Mesothelial cell of epicardium (in vitro differentiated cells): ENCODE measurements around the gene FBXW7. TPM values are rescaled to one million over a fixed set of nuclear protein-coding genes. Genes with fewer than 3 reads are reported as not detected.

Experiments
- DNase-seq, 2 experiments: peaks; one replicate each; pipeline ENCODE4 v3.0.0; 2021; ENCODE audit warnings: low spot score in 2 of 2; ENCODE audit not compliant: unreplicated experiment in 2 of 2
- H3K27ac Mint-ChIP-seq: 2 replicates; pipeline ENCODE4 v1.8.0; 2021; ENCODE audit warnings: mixed read lengths
- H3K27me3 Mint-ChIP-seq: 2 replicates; pipeline ENCODE4 v1.8.0; 2021; ENCODE audit warnings: low read depth, mixed read lengths
- H3K36me3 Mint-ChIP-seq: 2 replicates; pipeline ENCODE4 v1.8.0; 2021; ENCODE audit warnings: mixed read lengths
- H3K4me1 Mint-ChIP-seq: 2 replicates; pipeline ENCODE4 v1.8.0; 2021; ENCODE audit warnings: mixed read lengths
- H3K4me3 Mint-ChIP-seq: 2 replicates; pipeline ENCODE4 v1.8.0; 2021; ENCODE audit warnings: mild to moderate bottlenecking, moderate library complexity, mixed read lengths
- H3K9me3 Mint-ChIP-seq: 2 replicates; pipeline ENCODE4 v1.8.0; 2021; ENCODE audit warnings: mixed read lengths
- total RNA-seq: library from RNA; stranded (reverse); gene quantifications from 3 replicates; pipeline ENCODE4 v1.2.1, GENCODE V29; 2021
- TF ChIP-seq, protein P1 (sequence below): fragments of 200-600 bp; sonication (generic); IDR thresholded peaks from one replicate; pipeline ENCODE4 v1.5.0; 2021; ENCODE audit warnings: antibody characterized with exemption; ENCODE audit not compliant: unreplicated experiment

The FBXW7 gene
- total RNA-seq, 1 donor from 2014 or later = 46.4 TPM

DNA sequence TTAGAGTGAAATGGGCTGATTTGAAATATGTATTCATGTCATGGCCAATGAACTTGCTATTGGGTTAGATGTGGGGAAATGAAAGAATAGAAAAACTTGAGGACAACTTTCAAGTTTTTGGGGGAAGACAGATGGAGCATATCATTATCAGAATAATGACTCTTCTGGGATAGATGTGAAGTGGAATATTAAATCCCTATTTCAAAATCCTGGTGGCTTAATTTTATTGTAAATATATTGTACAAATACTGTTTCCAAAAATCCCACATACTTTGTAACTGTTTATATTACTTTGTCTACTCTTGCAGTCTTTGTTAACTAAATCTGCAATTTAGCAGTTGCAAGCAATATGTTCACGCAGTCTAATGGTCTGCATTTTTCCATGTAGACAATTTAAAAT is 35.9 kb upstream of the FBXW7 start:
- H3K4me3 Mint-ChIP-seq = no peak overlapping the region
- H3K27ac Mint-ChIP-seq = no peak overlapping the region
- peaks cover 7% of the 10 kb centered on the region for H3K9me3 Mint-ChIP-seq
- H3K27me3 Mint-ChIP-seq = no peaks in the 10 kb centered on the region
- TF ChIP-seq, protein P1, sequence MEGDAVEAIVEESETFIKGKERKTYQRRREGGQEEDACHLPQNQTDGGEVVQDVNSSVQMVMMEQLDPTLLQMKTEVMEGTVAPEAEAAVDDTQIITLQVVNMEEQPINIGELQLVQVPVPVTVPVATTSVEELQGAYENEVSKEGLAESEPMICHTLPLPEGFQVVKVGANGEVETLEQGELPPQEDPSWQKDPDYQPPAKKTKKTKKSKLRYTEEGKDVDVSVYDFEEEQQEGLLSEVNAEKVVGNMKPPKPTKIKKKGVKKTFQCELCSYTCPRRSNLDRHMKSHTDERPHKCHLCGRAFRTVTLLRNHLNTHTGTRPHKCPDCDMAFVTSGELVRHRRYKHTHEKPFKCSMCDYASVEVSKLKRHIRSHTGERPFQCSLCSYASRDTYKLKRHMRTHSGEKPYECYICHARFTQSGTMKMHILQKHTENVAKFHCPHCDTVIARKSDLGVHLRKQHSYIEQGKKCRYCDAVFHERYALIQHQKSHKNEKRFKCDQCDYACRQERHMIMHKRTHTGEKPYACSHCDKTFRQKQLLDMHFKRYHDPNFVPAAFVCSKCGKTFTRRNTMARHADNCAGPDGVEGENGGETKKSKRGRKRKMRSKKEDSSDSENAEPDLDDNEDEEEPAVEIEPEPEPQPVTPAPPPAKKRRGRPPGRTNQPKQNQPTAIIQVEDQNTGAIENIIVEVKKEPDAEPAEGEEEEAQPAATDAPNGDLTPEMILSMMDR = no peak
- H3K4me1 Mint-ChIP-seq = peaks cover 20% of the 10 kb centered on the region
- H3K36me3 Mint-ChIP-seq = no peaks in the 10 kb centered on the region
- DNase-seq = no peak

DNA sequence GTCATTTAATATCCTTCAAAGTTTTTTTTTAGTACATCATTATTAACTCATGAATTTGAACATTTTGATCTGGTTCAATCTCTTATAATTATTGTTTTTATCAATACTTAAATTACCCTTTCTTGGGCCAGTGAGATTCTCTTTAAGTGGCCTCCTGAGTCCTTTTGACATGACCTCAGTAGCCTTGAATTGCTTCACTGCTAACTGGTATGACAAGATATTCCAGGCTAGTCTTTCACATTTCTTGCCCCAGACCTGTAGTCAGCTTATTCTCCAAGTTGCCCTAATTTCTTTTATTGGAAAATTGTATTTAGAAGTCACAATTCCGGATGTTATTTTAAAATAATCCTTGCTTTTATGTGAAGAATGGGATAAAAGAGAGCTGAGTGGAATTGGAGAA is 35.4 kb upstream of the FBXW7 start:
- H3K4me1 Mint-ChIP-seq = peaks cover 20% of the 10 kb centered on the region
- DNase-seq = no peak
- H3K9me3 Mint-ChIP-seq = peaks cover 7% of the 10 kb centered on the region
- TF ChIP-seq, protein P1 = no peak
- no peaks in the 10 kb centered on the region for H3K27me3 Mint-ChIP-seq
- no peak overlapping the region for H3K4me3 Mint-ChIP-seq
- H3K27ac Mint-ChIP-seq = no peak overlapping the region
- no peaks in the 10 kb centered on the region for H3K36me3 Mint-ChIP-seq

DNA sequence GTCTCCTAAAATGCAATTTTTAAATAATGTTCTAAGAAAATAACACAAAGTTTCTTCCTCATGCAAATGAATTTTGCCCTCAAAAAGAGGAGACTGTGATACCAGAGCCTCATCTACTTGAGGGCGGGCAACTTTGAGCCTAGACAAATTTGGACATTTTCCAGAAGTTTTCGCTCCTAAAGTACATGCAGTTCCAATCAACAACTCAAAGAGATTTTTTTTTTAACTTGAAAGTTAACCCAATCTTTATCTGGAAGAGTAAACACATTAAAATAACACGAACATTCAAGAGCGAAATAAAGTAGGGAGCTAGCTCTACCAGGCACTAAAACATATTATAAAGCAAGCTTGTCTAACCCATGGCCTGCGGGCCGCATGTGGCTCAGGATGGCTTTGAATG is 29.4 kb upstream of the FBXW7 start:
- H3K9me3 Mint-ChIP-seq = peaks cover 3% of the 10 kb centered on the region
- no peak for DNase-seq
- H3K36me3 Mint-ChIP-seq = no peaks in the 10 kb centered on the region
- TF ChIP-seq, protein P1 = no peak
- H3K27ac Mint-ChIP-seq = peak overlapping the region; percentile 48
- no peaks in the 10 kb centered on the region for H3K27me3 Mint-ChIP-seq
- H3K4me3 Mint-ChIP-seq = no peak overlapping the region
- peaks cover 18% of the 10 kb centered on the region for H3K4me1 Mint-ChIP-seq

DNA sequence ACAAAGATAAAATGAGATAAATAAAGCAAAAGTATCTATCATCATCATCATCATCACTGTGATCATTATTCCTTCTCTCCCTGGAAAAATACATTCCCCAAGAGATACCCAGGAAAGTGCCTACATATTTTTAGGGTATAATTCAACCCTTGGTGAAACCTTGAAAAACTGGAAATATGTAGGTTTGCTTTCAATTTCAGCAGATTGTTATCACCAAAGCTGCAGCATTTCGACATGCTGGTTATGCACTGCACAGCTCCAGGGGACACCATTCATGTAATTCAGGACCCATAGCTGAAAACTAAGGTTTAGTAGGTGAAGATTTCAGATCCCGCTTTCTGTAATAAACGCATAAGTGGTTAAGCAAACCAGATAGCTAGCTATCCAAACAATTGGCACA is 28.4 kb upstream of the FBXW7 start:
- Mint-ChIP-seq H3K36me3 (no peaks in the 10 kb centered on the region), H3K9me3 (no peaks in the 10 kb centered on the region), H3K4me1 (peaks cover 18% of the 10 kb centered on the region), H3K27me3 (no peaks in the 10 kb centered on the region), H3K27ac (peak overlapping the region; percentile 30), H3K4me3 (no peak overlapping the region)
- DNase-seq = no peak
- TF ChIP-seq, protein P1 = no peak

DNA sequence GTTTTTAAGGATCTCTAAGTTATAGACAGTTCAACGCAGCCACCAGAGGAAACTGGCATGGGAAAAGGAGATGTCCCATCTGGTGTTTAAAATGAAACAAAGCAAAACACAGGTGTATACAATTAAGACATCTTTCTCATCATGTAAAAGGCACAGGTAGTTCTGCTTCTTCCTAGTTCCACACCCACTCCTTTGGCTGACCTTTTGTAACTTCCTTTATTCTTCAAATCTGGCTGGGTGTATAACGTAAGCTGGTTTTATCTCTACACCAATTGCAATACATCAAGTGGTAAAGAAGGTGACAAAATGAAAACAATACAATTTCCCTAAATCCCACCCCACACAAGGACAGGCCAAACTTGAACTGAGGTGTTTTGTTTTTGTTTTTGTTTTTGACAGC is 27.3 kb upstream of the FBXW7 start:
- TF ChIP-seq, protein P1 = no peak
- DNase-seq = no peak
- no peak overlapping the region for H3K27ac Mint-ChIP-seq
- no peak overlapping the region for H3K4me3 Mint-ChIP-seq
- no peaks in the 10 kb centered on the region for H3K27me3 Mint-ChIP-seq
- no peaks in the 10 kb centered on the region for H3K9me3 Mint-ChIP-seq
- no peaks in the 10 kb centered on the region for H3K36me3 Mint-ChIP-seq
- peaks cover 18% of the 10 kb centered on the region for H3K4me1 Mint-ChIP-seq

DNA sequence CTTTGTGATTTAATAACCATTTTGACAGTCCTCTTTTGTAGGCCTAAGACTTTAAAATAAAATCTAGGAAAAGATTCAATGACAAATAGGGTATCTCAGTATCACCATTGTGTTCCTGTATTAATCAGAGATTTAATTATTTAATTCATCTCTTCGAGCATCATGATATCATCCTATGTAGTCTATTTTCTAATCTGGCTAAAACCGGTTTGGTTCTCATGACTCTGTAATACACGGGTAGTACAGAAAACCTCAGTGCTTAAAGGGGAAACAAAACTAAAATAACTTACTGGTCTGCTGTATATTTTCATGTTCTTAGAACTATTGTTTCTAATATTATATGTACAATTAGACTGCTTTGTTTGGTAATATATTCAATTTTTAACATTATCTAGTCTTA is 23.7 kb upstream of the FBXW7 start:
- Mint-ChIP-seq H3K27me3 (no peaks in the 10 kb centered on the region), H3K27ac (no peak overlapping the region), H3K9me3 (no peaks in the 10 kb centered on the region), H3K4me1 (peaks cover 11% of the 10 kb centered on the region), H3K4me3 (no peak overlapping the region), H3K36me3 (no peaks in the 10 kb centered on the region)
- TF ChIP-seq, protein P1 = no peak
- DNase-seq = no peak
